Neural cell (in vitro differentiated cells): ENCODE measurements around the gene MALRD1. TPM values are rescaled to one million over a fixed set of nuclear protein-coding genes. Genes with fewer than 3 reads are reported as not detected.

Experiments
- H2AFZ ChIP-seq: fragments of 200-600, 300-800 bp; sonication (generic), shearing (Covaris generic); 2 replicates; pipeline ENCODE4 v1.6.0; 2014; ENCODE audit warnings: low read depth, mild to moderate bottlenecking, antibody characterized with exemption, low read length, moderate library complexity
- H3F3A ChIP-seq: fragments of 200-600 bp; shearing (Covaris generic); 2 replicates; pipeline ENCODE4 v1.6.1; 2016; ENCODE audit warnings: mild to moderate bottlenecking, moderate library complexity, mixed read lengths, antibody characterized with exemption, low read length; ENCODE audit not compliant: insufficient read depth, poor library complexity, severe bottlenecking
- H3K27ac ChIP-seq: fragments of 200-600, 300-800 bp; sonication (generic), shearing (Covaris generic); 2 replicates; pipeline ENCODE4 v1.5.1; 2014; ENCODE audit warnings: mild to moderate bottlenecking, low read length, moderate library complexity
- H3K27me3 ChIP-seq: fragments of 300-800, 200-600 bp; sonication (generic), shearing (Covaris generic); 2 replicates; pipeline ENCODE4 v1.6.0; 2014; ENCODE audit warnings: mild to moderate bottlenecking, low read depth, low read length, moderate library complexity; ENCODE audit not compliant: insufficient read depth
- H3K36me3 ChIP-seq: fragments of 300-800, 200-600 bp; sonication (generic), shearing (Covaris generic); 2 replicates; pipeline ENCODE4 v1.5.1; 2014; ENCODE audit warnings: mild to moderate bottlenecking, antibody characterized with exemption, low read length, moderate library complexity; ENCODE audit not compliant: insufficient read depth
- H3K4me2 ChIP-seq: fragments of 300-800, 200-600 bp; sonication (generic), shearing (Covaris generic); 2 replicates; pipeline ENCODE4 v1.6.0; 2014; ENCODE audit warnings: mild to moderate bottlenecking, low read length
- H3K4me3 ChIP-seq: fragments of 300-800, 200-600 bp; sonication (generic), shearing (Covaris generic); 2 replicates; pipeline ENCODE4 v1.5.1; 2014; ENCODE audit warnings: mild to moderate bottlenecking, low read length, moderate library complexity
- H3K79me2 ChIP-seq: fragments of 200-600 bp; shearing (Covaris generic); replicated peaks from 2 replicates; pipeline ENCODE4 v1.6.0; 2014; ENCODE audit warnings: mild to moderate bottlenecking, low read length, moderate library complexity; ENCODE audit not compliant: insufficient read depth
- H3K9ac ChIP-seq: fragments of 300-800, 200-600 bp; sonication (generic), shearing (Covaris generic); 2 replicates; pipeline ENCODE4 v1.6.1; 2016; ENCODE audit warnings: mild to moderate bottlenecking, low read length, mixed read lengths
- H3K9me2 ChIP-seq: fragments of 200-600 bp; shearing (Covaris generic); 2 replicates; pipeline ENCODE4 v1.6.1; 2016; ENCODE audit warnings: mild to moderate bottlenecking, low read length, mixed read lengths; ENCODE audit not compliant: insufficient read depth
- H3K9me3 ChIP-seq: fragments of 200-600, 300-800 bp; sonication (generic), shearing (Covaris generic); 2 replicates; pipeline ENCODE4 v1.6.1; 2016; ENCODE audit warnings: mild to moderate bottlenecking, mixed run types, low read length, moderate library complexity, mixed read lengths
- H4K20me1 ChIP-seq: fragments of 200-600 bp; shearing (Covaris generic); 2 replicates; pipeline ENCODE4 v1.6.1; 2016; ENCODE audit warnings: mild to moderate bottlenecking, mixed run types; ENCODE audit not compliant: insufficient read depth
- CTCF ChIP-seq: fragments of 450-650 bp; IDR thresholded peaks from 2 replicates; pipeline ENCODE4 v1.5.1; 2014; ENCODE audit warnings: antibody characterized with exemption, mild to moderate bottlenecking, moderate library complexity; ENCODE audit not compliant: poor library complexity, severe bottlenecking
- EP300 ChIP-seq: fragments of 450-650 bp; conservative IDR thresholded peaks from 2 replicates; pipeline ENCODE4 v1.6.1; 2014; ENCODE audit warnings: antibody characterized with exemption, mild to moderate bottlenecking, moderate library complexity; ENCODE audit not compliant: poor library complexity, severe bottlenecking
- EZH2 ChIP-seq: fragments of 200-600, 300-800 bp; shearing (Covaris generic), sonication (generic); IDR thresholded peaks from 2 replicates; pipeline ENCODE4 v1.6.1; 2014; ENCODE audit warnings: antibody characterized with exemption, low read length, borderline replicate concordance, mild to moderate bottlenecking; ENCODE audit not compliant: insufficient read depth, poor library complexity, severe bottlenecking
- MXI1 ChIP-seq: fragments of 450-650 bp; conservative IDR thresholded peaks from 2 replicates; pipeline ENCODE4 v1.6.1; 2014; ENCODE audit warnings: antibody characterized with exemption, mild to moderate bottlenecking; ENCODE audit not compliant: poor library complexity, severe bottlenecking
- POLR2AphosphoS5 ChIP-seq: IDR thresholded peaks from 2 replicates; pipeline ENCODE4 v1.6.1; 2012
- RAD21 ChIP-seq: fragments of 450-650 bp; conservative IDR thresholded peaks from 2 replicates; pipeline ENCODE4 v1.6.1; 2014; ENCODE audit warnings: antibody characterized with exemption, mild to moderate bottlenecking, moderate library complexity
- REST ChIP-seq: IDR thresholded peaks from 2 replicates; pipeline ENCODE4 v1.6.1; 2012; ENCODE audit warnings: borderline replicate concordance
- SMC3 ChIP-seq: fragments of 450-650 bp; conservative IDR thresholded peaks from 2 replicates; pipeline ENCODE4 v1.6.1; 2014; ENCODE audit warnings: antibody characterized with exemption, mild to moderate bottlenecking, moderate library complexity; ENCODE audit not compliant: poor library complexity
- TAF1 ChIP-seq: IDR thresholded peaks from 2 replicates; pipeline ENCODE4 v1.6.1; 2012; ENCODE audit warnings: low read depth
- polyA plus RNA-seq: library from polyadenylated mRNA; depleted of rRNA; stranded (reverse); fragments of >200 nt; gene quantifications from 2 replicates; pipeline ENCODE4 v1.2.3, GENCODE V29; 2014

The MALRD1 gene
- polyA plus RNA-seq, 1 donor from 2014 or later, result 0.21 TPM

- H4K20me1 ChIP-seq, result no peaks in the 10 kb centered on the region
- no peaks in the 10 kb centered on the region for H3K9me3 ChIP-seq
- no peaks in the 10 kb centered on the region for H3K79me2 ChIP-seq
- H3K9me2 ChIP-seq, result no peaks in the 10 kb centered on the region
- H3K36me3 ChIP-seq, result no peaks in the 10 kb centered on the region
- H2AFZ ChIP-seq, result no peak overlapping the region
- H3K4me2 ChIP-seq, result no peak overlapping the region
- no peaks in the 10 kb centered on the region for H3F3A ChIP-seq
- H3K27ac ChIP-seq, result no peak overlapping the region
- H3K27me3 ChIP-seq, result no peaks in the 10 kb centered on the region
- H3K4me3 ChIP-seq, result no peak overlapping the region
- no peak overlapping the region for H3K9ac ChIP-seq
- TF ChIP-seq TAF1, result no peak
- TF ChIP-seq RAD21, result no peak
- TF ChIP-seq REST, result no peak
- no peak for TF ChIP-seq EP300
These were observed 283.7 kb downstream of the MALRD1 start for GRCh38 chr10:19332304-19332703.

GRCh38 chr10:19333631-19334030 lies 285.0 kb downstream of the MALRD1 start:
- no peak overlapping the region for H3K4me2 ChIP-seq
- H2AFZ ChIP-seq, result no peak overlapping the region
- no peaks in the 10 kb centered on the region for H4K20me1 ChIP-seq
- H3K9me3 ChIP-seq, result no peaks in the 10 kb centered on the region
- H3K27ac ChIP-seq, result no peak overlapping the region
- H3K79me2 ChIP-seq, result no peaks in the 10 kb centered on the region
- H3K9me2 ChIP-seq, result no peaks in the 10 kb centered on the region
- no peak overlapping the region for H3K4me3 ChIP-seq
- TF ChIP-seq EP300 (no peak), TAF1 (no peak), REST (no peak), SMC3 (no peak), EZH2 (no peak), MXI1 (no peak), POLR2AphosphoS5 (no peak), CTCF (no peak), RAD21 (no peak)
- H3F3A ChIP-seq, result no peaks in the 10 kb centered on the region
- no peak overlapping the region for H3K9ac ChIP-seq
- H3K36me3 ChIP-seq, result no peaks in the 10 kb centered on the region
- H3K27me3 ChIP-seq, result no peaks in the 10 kb centered on the region
